ENCODE measurements around the gene ASPSCR1. TPM values are rescaled to one million over a fixed set of nuclear protein-coding genes. Genes with fewer than 3 reads are reported as not detected.

The ASPSCR1 gene
- total and polyA plus RNA-seq, 2 of the 13 experiments (the other 11 are each of a cell fraction or from before 2014, with no cell fraction given) = 274 to 314 TPM

DNA sequence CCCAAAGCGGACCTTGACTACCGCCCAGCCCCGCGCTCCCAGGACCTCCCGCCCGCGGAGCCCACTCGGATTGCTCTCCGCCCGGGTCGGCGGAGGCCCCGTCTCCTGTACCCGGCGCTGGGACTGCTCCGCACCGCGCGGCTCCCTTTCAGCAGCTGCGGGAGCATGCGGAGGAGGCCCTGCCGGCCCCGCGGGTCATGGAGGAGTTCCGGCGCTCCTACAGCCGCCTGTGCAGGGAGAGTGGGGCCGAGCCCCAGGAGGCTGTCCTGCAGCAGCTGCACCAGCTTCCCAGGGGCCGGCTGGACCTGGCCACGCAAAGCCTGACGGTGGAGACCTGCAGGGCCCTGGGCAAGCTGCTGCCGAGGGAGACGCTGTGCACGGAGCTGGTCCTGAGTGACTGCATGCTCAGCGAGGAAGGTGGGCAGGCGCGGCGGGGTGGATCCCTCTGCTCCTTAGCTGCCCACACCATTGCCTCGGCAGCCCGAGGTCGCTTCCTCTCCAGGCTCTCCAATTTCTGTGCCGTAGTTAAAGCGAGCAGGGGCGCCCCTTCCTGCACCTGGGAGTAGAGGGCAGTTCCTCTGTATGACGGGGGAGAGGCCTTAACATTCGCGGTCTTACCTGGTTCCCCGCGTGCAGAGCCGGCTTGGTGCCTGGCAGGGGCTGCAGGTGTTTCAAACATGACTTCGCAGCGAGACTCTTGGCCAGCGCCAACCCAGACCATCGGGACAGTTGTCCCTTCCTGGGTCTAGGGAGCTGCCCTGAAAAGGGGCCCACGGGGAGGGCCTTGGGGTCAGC lies 46.2 kb downstream of the ASPSCR1 start (continued):
- TF ChIP-seq, protein P1, sequence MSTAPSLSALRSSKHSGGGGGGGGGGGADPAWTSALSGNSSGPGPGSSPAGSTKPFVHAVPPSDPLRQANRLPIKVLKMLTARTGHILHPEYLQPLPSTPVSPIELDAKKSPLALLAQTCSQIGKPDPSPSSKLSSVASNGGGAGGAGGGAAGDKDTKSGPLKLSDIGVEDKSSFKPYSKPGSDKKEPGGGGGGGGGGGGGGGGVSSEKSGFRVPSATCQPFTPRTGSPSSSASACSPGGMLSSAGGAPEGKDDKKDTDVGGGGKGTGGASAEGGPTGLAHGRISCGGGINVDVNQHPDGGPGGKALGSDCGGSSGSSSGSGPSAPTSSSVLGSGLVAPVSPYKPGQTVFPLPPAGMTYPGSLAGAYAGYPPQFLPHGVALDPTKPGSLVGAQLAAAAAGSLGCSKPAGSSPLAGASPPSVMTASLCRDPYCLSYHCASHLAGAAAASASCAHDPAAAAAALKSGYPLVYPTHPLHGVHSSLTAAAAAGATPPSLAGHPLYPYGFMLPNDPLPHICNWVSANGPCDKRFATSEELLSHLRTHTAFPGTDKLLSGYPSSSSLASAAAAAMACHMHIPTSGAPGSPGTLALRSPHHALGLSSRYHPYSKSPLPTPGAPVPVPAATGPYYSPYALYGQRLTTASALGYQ (CRISPR knock-in tag; IDR thresholded peaks at IDR 0.05) = no peak
- TF ChIP-seq SMARCE1 (IDR thresholded peaks at IDR 0.05; ENCODE audit: borderline replicate concordance) (no peak), ZNF773 (CRISPR knock-in tag; IDR thresholded peaks at IDR 0.05; ENCODE audit: borderline replicate concordance) (peak; percentile 42; the same call in 1 of the 2 replicates), PAWR (CRISPR knock-in tag; IDR thresholded peaks at IDR 0.05; ENCODE audit: borderline replicate concordance) (no peak), ZNF644 (CRISPR knock-in tag; IDR thresholded peaks at IDR 0.05; ENCODE audit: low read depth) (no peak), ELF1 (CRISPR knock-in tag; IDR thresholded peaks at IDR 0.05) (no peak; the same call in 1 of the 2 replicates), RNF2 (conservative IDR thresholded peaks at IDR 0.05; ENCODE audit: low read depth) (peak; percentile 87), SP140L (CRISPR knock-in tag; IDR thresholded peaks at IDR 0.05; ENCODE audit: borderline replicate concordance) (no peak), SMC3 (IDR thresholded peaks at IDR 0.05; ENCODE audit: low read length) (no peak), ZEB1 (IDR thresholded peaks at IDR 0.05; ENCODE audit: insufficient replicate concordance, low read depth) (no peak), ZNF772 (CRISPR knock-in tag; IDR thresholded peaks at IDR 0.05) (peak; percentile 62; the same call in 1 of the 2 replicates), ZNF569 (CRISPR knock-in tag; IDR thresholded peaks at IDR 0.05; ENCODE audit: borderline replicate concordance) (no peak), ZNF747 (CRISPR knock-in tag; IDR thresholded peaks at IDR 0.05; ENCODE audit: borderline replicate concordance) (0 out of 2 replicates have a peak, but pooled peaks have one; percentile 41), KLF9 (CRISPR knock-in tag; IDR thresholded peaks at IDR 0.05; ENCODE audit: low read depth) (no peak), ZNF841 (CRISPR knock-in tag; IDR thresholded peaks at IDR 0.05; ENCODE audit: borderline replicate concordance) (no peak), REXO4 (CRISPR knock-in tag; IDR thresholded peaks at IDR 0.05; ENCODE audit: borderline replicate concordance) (no peak), CC2D1A (CRISPR knock-in tag; IDR thresholded peaks at IDR 0.05) (no peak), ZNF264 (CRISPR knock-in tag; IDR thresholded peaks at IDR 0.05) (peak; percentile 18; the same call in 1 of the 2 replicates)
- TF ChIP-seq, protein P2, sequence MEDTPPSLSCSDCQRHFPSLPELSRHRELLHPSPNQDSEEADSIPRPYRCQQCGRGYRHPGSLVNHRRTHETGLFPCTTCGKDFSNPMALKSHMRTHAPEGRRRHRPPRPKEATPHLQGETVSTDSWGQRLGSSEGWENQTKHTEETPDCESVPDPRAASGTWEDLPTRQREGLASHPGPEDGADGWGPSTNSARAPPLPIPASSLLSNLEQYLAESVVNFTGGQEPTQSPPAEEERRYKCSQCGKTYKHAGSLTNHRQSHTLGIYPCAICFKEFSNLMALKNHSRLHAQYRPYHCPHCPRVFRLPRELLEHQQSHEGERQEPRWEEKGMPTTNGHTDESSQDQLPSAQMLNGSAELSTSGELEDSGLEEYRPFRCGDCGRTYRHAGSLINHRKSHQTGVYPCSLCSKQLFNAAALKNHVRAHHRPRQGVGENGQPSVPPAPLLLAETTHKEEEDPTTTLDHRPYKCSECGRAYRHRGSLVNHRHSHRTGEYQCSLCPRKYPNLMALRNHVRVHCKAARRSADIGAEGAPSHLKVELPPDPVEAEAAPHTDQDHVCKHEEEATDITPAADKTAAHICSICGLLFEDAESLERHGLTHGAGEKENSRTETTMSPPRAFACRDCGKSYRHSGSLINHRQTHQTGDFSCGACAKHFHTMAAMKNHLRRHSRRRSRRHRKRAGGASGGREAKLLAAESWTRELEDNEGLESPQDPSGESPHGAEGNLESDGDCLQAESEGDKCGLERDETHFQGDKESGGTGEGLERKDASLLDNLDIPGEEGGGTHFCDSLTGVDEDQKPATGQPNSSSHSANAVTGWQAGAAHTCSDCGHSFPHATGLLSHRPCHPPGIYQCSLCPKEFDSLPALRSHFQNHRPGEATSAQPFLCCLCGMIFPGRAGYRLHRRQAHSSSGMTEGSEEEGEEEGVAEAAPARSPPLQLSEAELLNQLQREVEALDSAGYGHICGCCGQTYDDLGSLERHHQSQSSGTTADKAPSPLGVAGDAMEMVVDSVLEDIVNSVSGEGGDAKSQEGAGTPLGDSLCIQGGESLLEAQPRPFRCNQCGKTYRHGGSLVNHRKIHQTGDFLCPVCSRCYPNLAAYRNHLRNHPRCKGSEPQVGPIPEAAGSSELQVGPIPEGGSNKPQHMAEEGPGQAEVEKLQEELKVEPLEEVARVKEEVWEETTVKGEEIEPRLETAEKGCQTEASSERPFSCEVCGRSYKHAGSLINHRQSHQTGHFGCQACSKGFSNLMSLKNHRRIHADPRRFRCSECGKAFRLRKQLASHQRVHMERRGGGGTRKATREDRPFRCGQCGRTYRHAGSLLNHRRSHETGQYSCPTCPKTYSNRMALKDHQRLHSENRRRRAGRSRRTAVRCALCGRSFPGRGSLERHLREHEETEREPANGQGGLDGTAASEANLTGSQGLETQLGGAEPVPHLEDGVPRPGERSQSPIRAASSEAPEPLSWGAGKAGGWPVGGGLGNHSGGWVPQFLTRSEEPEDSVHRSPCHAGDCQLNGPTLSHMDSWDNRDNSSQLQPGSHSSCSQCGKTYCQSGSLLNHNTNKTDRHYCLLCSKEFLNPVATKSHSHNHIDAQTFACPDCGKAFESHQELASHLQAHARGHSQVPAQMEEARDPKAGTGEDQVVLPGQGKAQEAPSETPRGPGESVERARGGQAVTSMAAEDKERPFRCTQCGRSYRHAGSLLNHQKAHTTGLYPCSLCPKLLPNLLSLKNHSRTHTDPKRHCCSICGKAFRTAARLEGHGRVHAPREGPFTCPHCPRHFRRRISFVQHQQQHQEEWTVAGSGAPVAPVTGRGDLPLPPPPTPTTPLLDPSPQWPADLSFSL (CRISPR knock-in tag; IDR thresholded peaks at IDR 0.05) = no peak
- TF ChIP-seq, protein P3, sequence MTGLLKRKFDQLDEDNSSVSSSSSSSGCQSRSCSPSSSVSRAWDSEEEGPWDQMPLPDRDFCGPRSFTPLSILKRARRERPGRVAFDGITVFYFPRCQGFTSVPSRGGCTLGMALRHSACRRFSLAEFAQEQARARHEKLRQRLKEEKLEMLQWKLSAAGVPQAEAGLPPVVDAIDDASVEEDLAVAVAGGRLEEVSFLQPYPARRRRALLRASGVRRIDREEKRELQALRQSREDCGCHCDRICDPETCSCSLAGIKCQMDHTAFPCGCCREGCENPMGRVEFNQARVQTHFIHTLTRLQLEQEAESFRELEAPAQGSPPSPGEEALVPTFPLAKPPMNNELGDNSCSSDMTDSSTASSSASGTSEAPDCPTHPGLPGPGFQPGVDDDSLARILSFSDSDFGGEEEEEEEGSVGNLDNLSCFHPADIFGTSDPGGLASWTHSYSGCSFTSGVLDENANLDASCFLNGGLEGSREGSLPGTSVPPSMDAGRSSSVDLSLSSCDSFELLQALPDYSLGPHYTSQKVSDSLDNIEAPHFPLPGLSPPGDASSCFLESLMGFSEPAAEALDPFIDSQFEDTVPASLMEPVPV (CRISPR knock-in tag; IDR thresholded peaks at IDR 0.05) = peak; percentile 61; the same call in 1 of the 2 replicates
